Activated CD4-positive, CD25-positive, alpha-beta regulatory T cell treated with anti-CD3 and anti-CD28 coated beads, Interleukin-2, amount 50 U/mL, for 24 hours (primary cell): Measurements from ENCODE around the gene ABR.
A peak's percentile ranks its signal among the peaks of the same experiment; 100 is the strongest.
"Not testable (repeated sequence)": the region's sequence is repeated elsewhere in the genome, so short reads cannot be mapped to it uniquely, and the experiment has no call there.

ENCODE experiments used
- ATAC-seq, 2 donors: fragments of 150-1000 bp; cut with Tn5 transposase; one replicate each; pipeline ENCODE4 v1.10.0; 2021; ENCODE audit warnings: mild to moderate bottlenecking in 1 of 2, moderate library complexity in 1 of 2

Gene ABR

DNA sequence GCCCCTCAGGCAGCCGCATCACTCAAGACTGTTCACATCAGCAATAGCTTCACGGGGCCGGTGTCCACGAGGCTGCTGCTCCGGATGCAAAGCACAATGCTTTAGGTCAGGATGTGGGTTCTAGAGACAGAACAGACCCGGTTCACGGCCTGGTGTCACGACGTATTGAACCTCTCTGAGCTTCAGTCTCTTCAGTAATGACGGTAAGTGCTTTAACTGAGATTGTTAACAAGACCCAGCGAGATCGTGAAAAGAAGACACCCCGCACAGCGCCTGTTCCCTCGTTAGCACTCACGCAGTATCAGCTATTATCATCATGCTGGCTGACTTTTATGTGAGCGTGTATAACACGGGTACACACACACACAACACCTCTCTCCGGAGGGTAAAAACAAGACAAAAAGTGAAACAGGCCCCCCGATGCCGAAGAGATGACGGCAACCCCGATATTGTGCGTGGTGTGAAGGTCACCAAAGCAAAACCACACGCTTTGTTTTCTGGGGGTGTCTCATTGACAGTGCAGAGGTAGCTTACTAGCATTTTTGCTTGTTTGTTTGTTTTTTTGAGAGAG is 21.4 kb upstream of the ABR start:
- ATAC-seq: peak in 1 of 2 donors; percentile 31

DNA sequence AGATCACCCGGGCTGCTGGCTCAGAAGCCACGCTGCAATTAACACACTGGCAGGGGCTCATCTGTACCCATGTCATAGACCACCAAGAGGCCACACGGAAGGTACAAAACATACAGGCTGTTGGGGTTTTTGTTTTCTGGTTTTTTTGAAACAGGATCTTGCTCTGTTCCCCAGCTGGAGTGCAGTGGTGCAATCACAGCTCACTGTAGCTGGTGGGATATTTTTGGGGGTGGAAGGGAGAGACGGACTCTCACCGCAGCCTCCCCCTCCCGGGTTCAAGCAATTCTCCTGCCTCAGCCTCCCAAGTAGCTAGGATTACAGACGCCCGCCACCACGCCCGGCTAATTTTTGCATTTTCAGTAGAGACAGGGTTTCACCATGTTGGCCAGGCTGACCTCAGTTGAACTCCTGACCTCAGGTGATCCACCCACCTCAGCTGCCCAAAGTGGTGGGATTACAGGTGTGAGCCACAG is 19.5 kb upstream of the ABR start:
- not testable (repeated sequence) for ATAC-seq

DNA sequence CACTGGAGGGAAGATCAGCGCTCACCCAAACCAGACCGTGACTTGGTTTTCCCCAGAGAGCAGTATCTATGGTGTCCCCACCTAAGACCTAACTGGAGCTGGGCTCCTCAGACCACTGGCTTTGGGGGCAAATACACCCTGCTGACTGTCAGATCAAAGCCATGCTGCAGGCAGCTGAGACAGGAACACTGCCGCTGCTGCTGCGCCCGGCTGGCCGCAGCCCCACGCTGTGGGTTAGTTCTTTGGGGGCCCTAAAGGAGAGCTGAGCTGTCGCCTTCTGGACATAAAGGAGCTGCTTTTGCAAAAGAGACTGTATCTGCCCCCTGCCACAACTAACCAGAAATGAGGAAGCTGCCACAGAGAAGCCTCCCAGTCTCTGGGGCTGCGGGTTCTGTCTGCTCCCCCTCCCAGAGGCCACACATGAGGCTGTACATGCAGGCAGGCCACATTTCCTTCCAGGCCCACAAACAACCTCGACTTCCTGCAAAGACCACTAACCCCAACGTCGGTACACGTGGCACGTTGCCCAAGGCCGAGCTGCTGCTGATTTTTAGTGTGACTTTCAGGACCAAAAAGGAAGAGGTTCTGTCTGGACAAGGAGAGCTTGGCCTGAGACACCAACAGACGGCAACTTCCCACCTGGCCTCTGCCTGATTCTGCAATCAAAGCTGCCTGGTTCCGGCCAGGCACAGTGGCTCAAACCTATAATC is 18.2 kb upstream of the ABR start:
- ATAC-seq: peak; percentile 52 to 62

DNA sequence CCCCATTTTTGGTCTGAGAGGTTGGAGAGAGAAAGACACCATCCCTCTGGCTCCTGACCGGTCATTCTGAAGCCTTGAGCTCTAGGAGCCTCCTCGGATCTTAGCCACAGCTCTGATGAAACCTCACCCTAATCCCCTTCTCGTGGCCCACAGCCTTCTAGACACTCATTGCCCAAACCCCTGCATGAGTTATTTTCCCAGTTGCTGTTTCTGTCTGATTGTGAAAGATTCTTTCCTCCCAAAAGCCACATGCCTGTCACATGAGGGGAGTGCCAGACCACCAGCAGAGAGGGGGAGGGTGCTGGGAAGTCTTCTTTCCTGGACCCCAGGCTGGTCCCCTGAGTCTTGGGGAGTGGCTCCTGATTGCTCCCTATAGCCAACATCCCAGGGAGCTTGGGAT is 17.6 kb upstream of the ABR start:
- no peak for ATAC-seq

DNA sequence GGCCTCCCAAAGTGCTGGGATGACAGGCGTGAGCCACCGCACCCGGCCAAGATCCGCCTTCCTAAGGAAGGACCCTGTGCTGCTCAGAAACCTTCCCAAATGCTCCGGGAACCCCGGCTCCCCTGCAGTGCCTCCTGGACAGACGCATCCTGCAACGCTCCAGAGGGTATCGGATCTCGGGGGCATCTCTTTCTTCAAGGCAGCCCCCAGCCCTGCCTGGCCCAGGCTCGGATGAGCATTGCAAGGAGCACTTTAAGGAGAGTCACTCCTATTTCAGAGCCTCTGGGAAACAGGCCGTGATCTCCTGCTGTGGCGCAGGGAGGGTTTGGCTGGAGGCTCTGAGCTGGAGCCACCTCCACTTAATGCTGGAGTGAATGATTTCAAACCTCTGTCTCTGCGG is 17.2 kb upstream of the ABR start:
- ATAC-seq: no peak

DNA sequence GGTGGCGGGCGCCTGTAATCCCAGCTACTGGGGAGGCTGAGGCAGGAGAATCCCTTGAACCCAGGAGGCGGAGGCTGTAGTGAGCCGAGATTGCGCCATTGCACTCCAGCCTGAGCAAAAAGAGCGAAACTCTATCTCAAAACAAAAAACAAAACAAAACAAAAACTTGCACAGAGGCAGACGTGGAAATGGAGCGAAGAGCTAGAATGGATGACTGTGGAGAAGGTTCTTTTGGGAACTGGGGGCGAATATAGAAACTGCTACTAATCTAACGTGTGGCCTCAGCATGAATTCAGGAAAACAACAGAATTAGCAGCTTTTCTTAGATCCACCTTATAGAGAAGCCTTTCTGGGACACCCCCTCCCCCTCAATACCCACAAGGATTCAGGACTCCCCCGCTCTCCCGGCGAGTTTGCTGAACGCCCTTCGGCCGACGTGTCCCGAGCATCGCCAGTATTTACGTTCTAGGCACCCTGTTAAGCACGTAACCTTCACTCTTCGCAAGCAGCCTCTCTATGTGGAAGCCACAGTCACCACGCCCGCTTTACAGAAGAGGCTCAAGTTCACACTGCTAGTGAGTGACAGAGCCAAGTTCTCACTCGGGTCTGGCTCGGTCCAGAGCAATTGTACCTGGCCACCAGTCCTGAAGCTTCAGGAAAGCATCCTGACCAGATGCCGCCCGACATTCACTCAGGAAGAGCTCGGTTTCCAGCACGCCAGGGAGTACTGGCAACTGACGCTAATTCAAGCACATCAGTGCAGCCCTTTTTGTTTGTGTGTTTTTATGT is 13.3 kb upstream of the ABR start:
- no peak for ATAC-seq

DNA sequence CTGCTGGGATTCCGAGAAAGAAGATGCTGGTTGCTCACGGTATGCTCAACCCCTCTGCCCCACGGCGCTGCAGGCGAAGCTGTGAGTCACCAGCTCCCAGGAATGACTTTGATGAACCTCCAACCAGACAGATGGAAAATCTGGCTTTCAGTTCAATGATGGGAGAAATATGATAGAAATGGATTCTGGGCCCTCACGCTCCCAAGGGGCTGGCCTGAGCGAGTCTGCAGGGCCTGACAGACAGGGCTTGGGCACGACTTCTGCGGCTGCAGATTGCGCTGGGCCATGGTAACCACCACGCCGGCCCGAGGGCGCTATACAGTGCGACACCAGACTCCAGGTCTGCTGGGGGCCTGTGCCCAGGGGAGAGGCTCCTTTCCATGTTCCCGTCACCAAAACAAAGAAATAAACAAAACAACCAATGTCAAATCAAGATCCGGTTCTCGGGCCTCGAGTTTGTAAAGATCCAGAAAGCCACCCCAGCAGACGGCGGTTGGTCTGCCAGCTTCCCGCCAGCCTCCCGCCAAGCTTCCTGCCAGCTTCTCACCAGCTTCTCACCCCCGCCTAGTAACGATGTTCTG is 11.1 kb upstream of the ABR start:
- ATAC-seq: no peak

DNA sequence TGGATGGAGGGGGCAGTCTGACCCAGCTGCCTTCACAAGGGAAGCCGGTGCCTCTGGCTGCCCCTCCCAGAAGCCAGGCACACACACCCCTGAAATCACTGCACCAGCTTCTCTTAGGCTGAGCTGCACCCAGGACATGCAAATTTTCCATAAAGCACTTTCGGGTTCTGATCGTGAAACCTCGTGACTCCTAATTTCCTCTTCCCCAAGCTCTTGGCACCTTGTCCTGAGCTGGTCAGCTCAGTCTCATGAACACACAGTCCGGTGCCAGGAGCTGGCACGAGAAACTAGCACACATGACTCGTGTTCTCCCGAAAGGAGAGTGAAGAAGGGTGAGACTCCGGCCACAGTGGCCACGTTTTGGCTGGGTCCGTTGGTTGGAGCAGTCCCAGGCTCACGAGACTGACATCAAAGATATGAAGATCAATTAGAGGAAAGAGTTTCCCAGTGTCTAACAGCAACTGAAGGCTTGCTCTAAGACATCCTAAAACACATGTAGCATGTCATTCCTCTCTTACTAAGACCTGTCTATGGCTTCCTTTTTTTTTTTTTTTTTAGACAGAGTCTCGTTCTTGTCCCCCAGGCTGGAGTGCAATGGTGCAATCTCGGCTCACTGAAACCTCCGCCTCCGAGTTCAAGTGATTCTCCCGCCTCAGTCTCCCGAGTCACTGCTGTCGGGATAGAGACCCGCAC is 9.2 kb upstream of the ABR start:
- no peak for ATAC-seq

DNA sequence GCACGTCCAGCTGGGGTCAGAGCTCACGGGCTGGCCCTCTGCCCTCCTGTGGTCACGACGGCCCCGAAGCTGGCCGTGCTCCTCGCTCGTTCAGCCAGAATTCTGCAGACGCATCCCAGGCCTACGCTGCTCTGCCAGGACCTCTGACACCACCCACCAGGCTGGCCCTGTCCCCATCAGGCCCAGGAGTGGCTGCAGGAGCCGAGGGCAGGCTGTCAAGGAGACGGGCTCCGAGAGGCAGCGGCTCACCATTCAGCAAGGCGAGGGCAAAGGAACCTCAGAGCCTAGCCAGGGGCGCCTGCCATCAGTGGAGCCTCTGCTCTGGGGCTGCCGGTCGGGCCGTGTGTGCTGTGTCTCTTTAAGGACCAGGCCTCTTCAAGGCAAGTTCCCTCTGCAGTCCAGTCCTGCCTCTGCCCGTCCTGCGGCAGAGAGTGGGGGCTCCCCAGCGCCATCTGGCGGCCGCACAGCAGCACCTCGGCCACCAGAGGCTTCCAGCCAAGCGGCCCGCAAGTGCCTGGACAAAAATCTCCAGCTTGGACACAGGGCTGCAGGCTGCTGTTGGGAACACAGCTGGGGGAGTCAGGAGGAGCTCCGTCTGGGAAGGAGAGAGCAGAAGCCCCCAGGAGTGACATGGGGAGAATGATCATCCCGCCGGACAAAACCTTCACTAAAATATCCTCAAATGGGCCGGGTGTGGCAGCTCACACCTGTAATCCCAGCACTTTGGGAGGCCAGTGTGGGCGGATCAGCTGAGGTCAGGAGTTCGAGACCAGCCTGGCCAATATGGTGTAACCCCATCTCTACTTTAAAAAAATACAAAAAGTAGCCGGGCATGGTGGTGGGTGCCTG is 7.4 kb upstream of the ABR start:
- ATAC-seq: peak; percentile 81 to 86

DNA sequence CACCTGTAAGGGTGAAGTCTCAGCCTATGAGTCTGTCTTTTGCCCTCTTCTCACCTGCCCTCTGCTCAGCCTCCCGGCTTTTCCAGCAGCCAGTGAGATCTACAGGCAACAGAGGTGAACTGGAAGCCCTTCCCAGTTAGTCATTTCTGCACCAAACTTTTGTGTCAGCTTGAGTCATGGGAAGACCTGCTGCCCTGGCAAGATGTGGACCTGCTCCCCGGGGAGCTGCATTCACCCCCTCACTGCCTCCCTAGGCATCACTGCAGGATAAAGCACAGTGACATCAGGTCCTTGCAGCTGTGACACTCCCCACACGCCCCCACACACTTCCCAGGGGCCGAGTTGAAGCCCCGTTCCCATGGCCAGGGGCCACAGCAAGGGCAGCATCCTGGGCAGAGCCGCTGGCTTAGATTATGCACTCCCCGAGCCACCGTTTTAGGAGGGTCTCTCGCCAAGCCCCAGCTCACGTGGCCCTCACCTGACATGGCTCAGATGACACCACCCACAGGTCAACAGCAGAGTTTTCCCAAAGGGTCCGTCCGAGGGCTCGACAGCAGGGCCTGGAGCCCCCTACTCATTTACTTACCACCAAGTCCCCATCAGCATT is 6.5 kb upstream of the ABR start:
- no peak for ATAC-seq

DNA sequence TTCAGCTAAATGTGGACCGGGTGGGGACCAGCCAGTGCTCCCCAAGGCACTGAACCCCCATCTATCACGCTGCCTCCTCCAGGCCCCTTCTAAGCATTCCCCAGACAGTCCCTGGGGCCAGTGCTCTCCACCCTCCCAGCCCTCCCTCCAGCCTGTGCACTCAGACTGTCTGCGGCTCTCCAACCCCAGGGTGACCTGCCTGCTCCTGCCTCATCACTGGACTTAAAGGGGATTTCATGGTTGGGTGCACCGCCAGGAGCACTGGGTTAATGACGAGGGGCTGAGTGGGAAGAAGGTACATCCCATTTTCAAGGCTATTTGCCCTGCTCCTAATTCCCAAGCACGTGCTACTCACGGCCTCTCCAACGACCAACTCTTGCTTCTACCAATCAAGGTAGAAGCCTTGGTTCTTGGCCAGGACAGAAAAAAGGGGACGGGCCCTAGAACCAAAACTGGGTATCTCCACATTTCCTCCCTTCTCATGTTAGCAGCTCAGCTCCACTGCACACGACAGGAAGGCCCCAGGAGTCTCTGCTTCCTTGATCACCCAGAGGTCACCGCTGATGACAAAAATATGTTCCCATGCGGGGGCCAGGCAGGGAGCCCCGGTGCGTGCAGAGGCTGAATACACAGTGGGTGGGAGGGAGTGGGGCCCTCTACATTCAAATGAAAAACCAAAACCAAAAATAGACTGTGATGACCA is 3.5 kb upstream of the ABR start:
- ATAC-seq: peak in 1 of 2 donors; percentile 13

DNA sequence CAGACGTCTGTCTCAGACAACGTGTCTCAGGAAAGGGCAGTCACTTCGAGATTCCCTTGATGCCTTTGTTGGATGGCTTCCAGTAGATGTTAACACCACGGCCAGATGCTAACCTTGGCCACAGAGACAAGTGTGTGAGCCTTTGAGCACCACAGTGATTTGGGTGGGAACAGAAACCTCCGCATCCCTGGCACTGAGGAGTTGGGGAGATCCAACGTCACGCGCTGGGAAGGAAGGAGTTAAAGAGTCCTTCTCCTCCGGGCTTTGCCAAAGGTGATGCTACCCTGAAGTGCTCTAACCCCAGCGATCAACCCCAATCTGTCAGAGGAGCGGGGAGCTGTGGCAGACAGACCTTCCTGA is 3.0 kb upstream of the ABR start:
- ATAC-seq: no peak

DNA sequence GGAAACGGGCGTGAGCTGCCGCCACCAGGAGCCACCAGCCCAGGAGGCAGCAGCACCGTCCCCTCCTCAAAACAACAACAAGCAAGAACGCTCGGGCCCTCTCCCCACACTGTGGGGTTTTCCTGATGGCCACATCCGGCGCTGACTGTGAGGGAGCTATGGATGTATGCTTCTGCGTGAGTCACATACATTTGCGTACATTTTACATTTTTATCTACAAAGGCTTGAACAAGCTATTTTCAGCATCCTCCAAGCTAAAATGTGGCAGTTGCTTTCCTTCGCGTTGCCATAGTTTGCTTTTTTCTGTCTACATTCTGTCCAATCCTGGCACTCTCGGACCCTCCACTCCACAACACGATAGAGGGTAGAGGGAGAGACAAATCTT is 2.0 kb upstream of the ABR start:
- ATAC-seq: no peak

DNA sequence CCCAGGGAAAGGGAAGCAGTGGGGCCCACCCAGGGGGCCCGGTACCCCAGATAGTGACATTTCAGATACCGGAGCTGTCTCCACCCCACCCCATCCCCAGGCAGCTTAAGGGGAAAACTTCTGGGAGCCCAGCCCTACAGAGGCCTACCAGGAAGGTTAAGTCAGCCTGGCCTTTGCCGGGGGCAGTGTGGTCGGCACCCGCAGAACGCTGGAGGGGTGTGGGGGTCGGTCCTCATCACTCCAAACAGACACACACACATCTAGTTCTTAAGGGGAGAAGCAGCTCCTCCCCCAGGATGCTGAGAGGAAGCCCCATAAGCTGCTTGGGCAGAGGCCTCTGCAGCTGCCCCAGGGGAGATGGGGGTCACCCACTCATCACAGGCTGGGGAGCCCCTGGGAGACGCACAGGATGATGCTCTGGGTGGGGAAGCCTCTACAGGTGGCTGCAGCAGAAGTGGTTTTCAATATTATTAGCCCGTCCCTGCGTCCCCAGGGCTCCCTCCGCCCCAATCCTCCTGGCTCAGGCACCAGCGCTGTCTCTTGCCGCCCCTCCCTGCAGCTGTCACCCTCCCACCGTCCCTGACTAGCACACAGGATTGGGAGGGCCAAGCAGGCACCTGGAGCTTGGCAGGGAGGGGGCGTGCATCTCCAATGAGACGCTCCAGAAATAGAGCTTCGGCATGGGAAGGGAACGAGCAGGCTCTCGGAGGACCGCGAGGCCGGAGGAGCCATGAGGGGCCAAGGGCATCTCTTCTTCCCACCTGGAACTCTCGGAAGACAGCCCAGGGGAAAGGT is 1.4 kb upstream of the ABR start:
- ATAC-seq: peak; percentile 12 to 19

DNA sequence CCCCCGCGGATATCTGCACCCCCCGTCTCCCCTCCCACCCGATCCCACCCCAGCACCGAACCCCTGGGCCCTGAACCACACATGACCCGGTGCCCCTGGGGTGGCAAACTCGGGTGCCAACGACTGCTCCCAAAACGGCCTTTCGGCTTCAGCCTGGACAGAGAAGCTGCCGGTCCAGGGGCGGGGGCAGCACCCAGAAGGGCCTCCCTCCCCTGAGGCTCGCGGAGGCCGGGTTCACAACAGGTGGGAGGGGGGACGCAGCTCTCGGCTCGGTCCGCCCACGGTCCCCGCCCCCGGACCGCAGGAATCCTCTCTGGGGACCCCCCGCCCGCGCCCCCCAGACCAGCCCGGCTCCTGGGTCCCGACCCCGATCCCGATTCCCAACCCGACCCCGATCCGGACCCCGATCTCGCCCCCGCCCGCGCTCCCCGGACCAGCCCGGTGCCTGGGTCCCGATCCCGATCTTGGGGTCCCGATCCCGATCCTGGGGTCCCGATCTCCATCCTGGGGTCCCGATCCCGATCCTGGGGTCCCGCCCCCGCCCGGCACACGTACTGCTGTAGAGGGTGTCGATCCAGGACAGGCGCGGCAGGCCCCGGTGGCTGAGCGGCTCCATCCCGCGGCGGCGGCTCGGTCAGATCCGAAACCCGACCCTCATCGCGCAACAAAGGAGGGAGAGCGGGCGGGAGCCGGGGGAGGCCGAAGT is 516 bp downstream of the ABR start:
- no peak for ATAC-seq

DNA sequence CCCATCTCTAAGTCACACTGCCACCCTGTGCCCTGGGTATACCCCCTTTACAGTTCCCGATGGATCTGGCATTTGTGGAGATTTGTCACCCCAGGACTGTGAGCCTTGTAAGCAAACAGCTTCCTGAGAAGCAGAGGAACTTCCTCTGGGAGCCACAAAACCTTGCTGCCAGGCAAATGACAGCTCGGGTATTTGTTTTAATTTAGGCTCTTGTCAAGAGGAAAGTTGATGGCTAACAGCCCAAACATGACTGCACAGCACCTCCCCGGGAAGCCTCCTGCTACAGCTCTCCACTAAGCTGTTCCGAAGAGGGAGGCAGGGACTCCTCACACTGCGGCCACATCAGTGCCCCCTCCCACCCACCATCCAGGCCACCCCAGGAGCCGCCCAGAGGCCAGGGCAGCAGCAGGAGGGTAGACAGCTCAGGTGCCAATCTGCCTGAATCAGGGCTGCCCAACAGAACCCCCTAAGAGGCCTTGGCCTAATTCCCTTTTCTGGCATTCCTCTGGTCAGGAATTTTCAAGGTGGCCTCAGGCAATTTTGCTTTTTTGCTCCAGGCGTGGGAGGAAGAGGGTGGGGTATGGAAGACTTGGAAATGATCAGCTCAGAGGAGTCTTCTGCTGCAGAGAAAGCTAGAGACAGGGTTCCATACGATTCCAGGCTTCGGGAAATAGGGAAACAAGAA is 2.6 kb downstream of the ABR start:
- no peak for ATAC-seq

DNA sequence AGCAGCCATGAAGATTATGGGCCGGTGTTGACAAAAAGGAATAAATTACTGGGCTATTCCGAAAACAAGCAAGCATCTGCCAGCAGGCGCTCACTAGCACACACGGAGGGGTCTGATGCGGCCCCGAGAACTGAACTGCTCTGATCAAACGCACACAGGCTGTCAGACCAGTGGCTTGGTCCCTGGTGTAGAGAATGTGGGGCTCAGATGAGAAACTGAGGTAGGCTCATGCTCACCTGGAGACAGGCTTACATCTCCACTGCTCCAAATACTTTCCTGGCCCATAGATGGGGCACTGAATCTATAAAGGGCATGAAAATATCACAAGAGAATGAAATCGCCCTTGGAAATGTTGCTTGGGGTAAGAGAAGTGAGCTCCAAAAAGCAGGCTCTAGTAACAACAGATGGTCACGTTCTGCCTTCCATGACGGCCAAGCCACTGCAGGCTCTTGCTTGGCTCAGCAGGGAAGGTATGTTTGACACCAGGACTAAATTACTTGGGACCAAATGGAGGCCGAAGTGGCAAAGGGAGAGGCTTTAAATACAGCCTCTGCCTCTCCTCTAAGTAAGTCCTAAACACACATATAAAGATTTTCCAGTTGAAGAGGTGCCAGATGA is 5.4 kb downstream of the ABR start:
- no peak for ATAC-seq
